Breast epithelium (tissue), 3 donors: Measurements from ENCODE around the gene TNFAIP3.

Experiments used
- CTCF ChIP-seq, 3 donors: fragments of 450-650 bp; IDR thresholded peaks; one replicate each; pipeline ENCODE4 v1.5.1; 2016 to 2017; ENCODE audit warnings: antibody characterized with exemption in 3 of 3, mild to moderate bottlenecking in 3 of 3, moderate library complexity in 3 of 3
- POLR2AphosphoS5 ChIP-seq, 3 donors: sonication (generic); formaldehyde crosslinking; IDR thresholded peaks; one replicate each; pipeline ENCODE4 v1.6.1; 2017; ENCODE audit warnings: antibody characterized with exemption in 3 of 3

GRCh38 chr6:137912813-137913212, 45.8 kb downstream of the TNFAIP3 start:
- TF ChIP-seq CTCF (IDR thresholded peaks at IDR 0.05) (no peak), POLR2AphosphoS5 (IDR thresholded peaks at IDR 0.05) (no peak)
